HG02610 (cell line): Measurements from ENCODE around the gene MICAL3.

Experiments used
- ATAC-seq: cut with Tn5 transposase; IDR thresholded peaks from one replicate; pipeline ENCODE4 v1.9.1; 2021; ENCODE audit warnings: mild to moderate bottlenecking, moderate library complexity; ENCODE audit not compliant: unreplicated experiment

Gene MICAL3

GRCh38 chr22:17957204-17957603 is 67.2 kb downstream of the MICAL3 start:
- no peak for ATAC-seq

- ATAC-seq = no peak
Measured at GRCh38 chr22:17956630-17957029, 67.7 kb downstream of the MICAL3 start.

- no peak for ATAC-seq
Measured at GRCh38 chr22:17955590-17956379, 68.6 kb downstream of the MICAL3 start.

- no peak for ATAC-seq
Measured at GRCh38 chr22:17954860-17955587, 69.3 kb downstream of the MICAL3 start.

GRCh38 chr22:17954200-17954859 is 70.0 kb downstream of the MICAL3 start:
- no peak for ATAC-seq

- ATAC-seq = no peak
Measured at GRCh38 chr22:17953147-17953546, 71.2 kb downstream of the MICAL3 start.

- no peak for ATAC-seq
Measured at GRCh38 chr22:17952273-17952801, 72.0 kb downstream of the MICAL3 start.

- ATAC-seq = no peak
Measured at GRCh38 chr22:17951315-17951714, 73.0 kb downstream of the MICAL3 start.

- ATAC-seq = no peak
Measured at GRCh38 chr22:17950651-17951214, 73.6 kb downstream of the MICAL3 start.

GRCh38 chr22:17949642-17950473 is 74.5 kb downstream of the MICAL3 start:
- no peak for ATAC-seq

- ATAC-seq = no peak
Measured at GRCh38 chr22:17948101-17948500, 76.3 kb downstream of the MICAL3 start.

- no peak for ATAC-seq
Measured at GRCh38 chr22:17946662-17947367, 77.5 kb downstream of the MICAL3 start.

- no peak for ATAC-seq
Measured at GRCh38 chr22:17945888-17946648, 78.3 kb downstream of the MICAL3 start.

- ATAC-seq = no peak
Measured at GRCh38 chr22:17945156-17945887, 79.0 kb downstream of the MICAL3 start.

- no peak for ATAC-seq
Measured at GRCh38 chr22:17944256-17944655, 80.1 kb downstream of the MICAL3 start.

GRCh38 chr22:17943533-17944249 is 80.7 kb downstream of the MICAL3 start:
- ATAC-seq = no peak

GRCh38 chr22:17942721-17943120 is 81.6 kb downstream of the MICAL3 start:
- no peak for ATAC-seq
